Upper lobe of right lung (tissue), 1 donor: ENCODE results near the gene TMEM51. TPM values are rescaled to one million over a fixed set of nuclear protein-coding genes. Genes with fewer than 3 reads are reported as not detected.
A peak's percentile ranks its signal among the peaks of the same experiment; 100 is the strongest.

ENCODE experiments used
- ATAC-seq: fragments of 200-7000 bp; cut with Tn5 transposase; one replicate; pipeline ENCODE4 v1.9.1; 2020; ENCODE audit warnings: mild to moderate bottlenecking, moderate library complexity
- DNase-seq: peaks from one replicate; pipeline ENCODE4 v3.0.0-alpha.2; 2020
- H3K27ac ChIP-seq: fragments of 200-600 bp; one replicate; pipeline ENCODE4 v1.8.0; 2022
- H3K27me3 ChIP-seq: fragments of 200-600 bp; one replicate; pipeline ENCODE4 v1.8.0; 2022; ENCODE audit warnings: mild to moderate bottlenecking
- H3K36me3 ChIP-seq: fragments of 200-600 bp; one replicate; pipeline ENCODE4 v1.8.0; 2022
- H3K4me1 ChIP-seq: fragments of 200-600 bp; one replicate; pipeline ENCODE4 v1.8.0; 2022
- H3K4me3 ChIP-seq: fragments of 200-600 bp; one replicate; pipeline ENCODE4 v1.8.0; 2022; ENCODE audit warnings: mild to moderate bottlenecking
- H3K9me3 ChIP-seq: fragments of 200-600 bp; one replicate; pipeline ENCODE4 v1.8.0; 2022
- CTCF ChIP-seq: fragments of 200-600 bp; IDR thresholded peaks from one replicate; pipeline ENCODE4 v1.8.0; 2022; ENCODE audit warnings: antibody characterized with exemption
- intact Hi-C: fragments of 100-400 bp; cut with DNase I; formaldehyde crosslinking; loops from one replicate; pipeline ENCODE4 v1.11.0; 2022
- total RNA-seq: library from RNA; stranded (reverse); fragmentation: NEBNext Ultra II Directional; extraction: Animal tissue kit (Norgen Biotek cat#: 25700); gene quantifications from one replicate; pipeline ENCODE4 v1.2.1, GENCODE V29; 2021
- donor health status: DM: no; HTN: yes; CAD: no; lungs with severe emphysema.

The TMEM51 gene
- total RNA-seq, 1 donor from 2014 or later: 14.7 TPM

- no peak overlapping the region for H3K4me3 ChIP-seq
- intact Hi-C loops: no loop called here
- ATAC-seq (no peak), DNase-seq (no peak)
- H3K4me1 ChIP-seq: peaks cover 7% of the 10 kb centered on the region
- H3K36me3 ChIP-seq: peaks cover 5% of the 10 kb centered on the region
- H3K9me3 ChIP-seq: no peaks in the 10 kb centered on the region
- TF ChIP-seq CTCF: no peak
- no peaks in the 10 kb centered on the region for H3K27me3 ChIP-seq
- no peak overlapping the region for H3K27ac ChIP-seq
Measured at GRCh38 chr1:15220024-15220392, 66.5 kb downstream of the TMEM51 start.

GRCh38 chr1:15220825-15221431 lies 67.4 kb downstream of the TMEM51 start:
- H3K9me3 ChIP-seq: no peaks in the 10 kb centered on the region
- no peak for ATAC-seq
- intact Hi-C loops: no loop called here
- peaks cover 4% of the 10 kb centered on the region for H3K4me1 ChIP-seq
- no peak for TF ChIP-seq CTCF
- DNase-seq: peak; percentile 32
- peaks cover 5% of the 10 kb centered on the region for H3K36me3 ChIP-seq
- H3K4me3 ChIP-seq: no peak overlapping the region
- no peaks in the 10 kb centered on the region for H3K27me3 ChIP-seq
- no peak overlapping the region for H3K27ac ChIP-seq

- H3K27me3 ChIP-seq: no peaks in the 10 kb centered on the region
- DNase-seq (no peak), ATAC-seq (no peak)
- H3K9me3 ChIP-seq: no peaks in the 10 kb centered on the region
- no peak overlapping the region for H3K4me3 ChIP-seq
- intact Hi-C loops: no loop called here
- peaks cover 5% of the 10 kb centered on the region for H3K36me3 ChIP-seq
- TF ChIP-seq CTCF: no peak
- H3K4me1 ChIP-seq: peaks cover 4% of the 10 kb centered on the region
- H3K27ac ChIP-seq: no peak overlapping the region
Measured at GRCh38 chr1:15222653-15223303, 69.2 kb downstream of the TMEM51 start.

DNA sequence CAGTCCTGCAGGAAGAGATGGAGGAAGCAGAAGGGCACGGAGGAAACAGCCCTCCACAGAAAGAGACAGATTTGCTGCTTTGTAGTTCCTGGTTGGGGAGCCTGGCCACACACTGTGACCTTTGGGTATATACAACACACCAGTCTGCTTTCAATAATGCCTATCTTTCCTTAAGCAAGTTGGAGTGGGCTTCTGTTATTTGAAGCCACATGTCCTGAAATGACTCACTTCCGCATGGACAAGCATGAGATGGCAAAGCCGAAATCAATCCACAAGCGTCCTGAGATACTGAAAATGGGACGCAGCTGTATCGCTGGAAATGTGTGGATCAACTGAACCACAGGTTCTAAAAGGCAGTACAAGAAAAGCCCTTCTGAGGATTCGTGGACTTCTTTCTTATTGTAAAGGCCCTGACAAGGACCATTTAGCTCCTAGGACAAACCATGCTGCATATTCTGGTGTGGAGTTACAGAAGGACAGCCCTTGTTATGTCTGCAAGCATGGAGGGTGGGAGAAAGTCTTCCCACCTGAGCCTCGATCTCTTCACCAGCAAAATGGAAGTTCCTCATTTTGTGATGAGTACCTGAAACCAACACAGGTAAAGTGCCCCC lies 70.8 kb downstream of the TMEM51 start:
- ATAC-seq: peak; percentile 86
- DNase-seq: peak; percentile 26
- peaks cover 5% of the 10 kb centered on the region for H3K36me3 ChIP-seq
- no peaks in the 10 kb centered on the region for H3K9me3 ChIP-seq
- intact Hi-C loops: no loop called here
- peaks cover 4% of the 10 kb centered on the region for H3K4me1 ChIP-seq
- no peaks in the 10 kb centered on the region for H3K27me3 ChIP-seq
- no peak overlapping the region for H3K4me3 ChIP-seq
- peak overlapping the region; percentile 25 for H3K27ac ChIP-seq
- no peak for TF ChIP-seq CTCF

DNA sequence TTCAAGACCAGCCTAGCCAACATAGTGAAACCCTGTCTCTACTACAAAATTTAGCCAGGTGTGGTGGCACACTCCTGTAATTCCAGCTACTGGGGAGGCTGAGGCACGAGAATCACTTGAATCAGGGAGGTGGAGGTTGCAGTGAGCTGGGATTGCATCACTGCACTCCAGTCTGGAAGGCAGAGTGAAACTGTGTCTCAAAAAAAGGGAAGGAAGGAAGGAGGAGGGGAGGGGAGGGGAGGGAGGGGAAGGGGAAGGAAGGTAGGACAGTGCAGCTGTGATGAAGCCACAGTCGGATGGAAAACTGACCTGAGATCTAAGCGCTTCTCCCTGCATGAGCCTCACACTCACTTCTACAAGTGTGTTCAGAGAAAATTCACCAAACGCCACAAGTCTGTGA lies 71.4 kb downstream of the TMEM51 start:
- ATAC-seq (peak; percentile 33), DNase-seq (no peak)
- peaks cover under 1% of the 10 kb centered on the region for H3K36me3 ChIP-seq
- H3K4me3 ChIP-seq: no peak overlapping the region
- no peaks in the 10 kb centered on the region for H3K27me3 ChIP-seq
- peak overlapping the region; percentile 25 for H3K27ac ChIP-seq
- no peak for TF ChIP-seq CTCF
- no peaks in the 10 kb centered on the region for H3K9me3 ChIP-seq
- H3K4me1 ChIP-seq: peaks cover 4% of the 10 kb centered on the region
- intact Hi-C loops: no loop called here
